HepG2 (cell line): ENCODE results near the gene PRICKLE3. TPM values are rescaled to one million over a fixed set of nuclear protein-coding genes. Genes with fewer than 3 reads are reported as not detected.

Source experiments
- ARNT2 ChIP-seq: sonication (generic); formaldehyde crosslinking; IDR thresholded peaks from 2 replicates; pipeline ENCODE4 v1.8.0; 2022; ENCODE audit warnings: mild to moderate bottlenecking, low read depth, missing genetic modification reagents, moderate library complexity
- BHLHE40 ChIP-seq: IDR thresholded peaks from 2 replicates; pipeline ENCODE4 v1.6.1; 2011; ENCODE audit warnings: low read length, improper control_type of control experiment
- CHD4 ChIP-seq: fragments of 200-600 bp; sonication (generic); IDR thresholded peaks from 2 replicates; pipeline ENCODE4 v1.7.0; 2017; ENCODE audit warnings: mild to moderate bottlenecking, low read length, borderline replicate concordance
- EEA1 ChIP-seq: sonication (generic); formaldehyde crosslinking; IDR thresholded peaks from 2 replicates; pipeline ENCODE4 v1.5.1; 2020; ENCODE audit warnings: mild to moderate bottlenecking, missing genetic modification reagents, borderline replicate concordance
- ESRRA ChIP-seq: sonication (generic); formaldehyde crosslinking; IDR thresholded peaks from 2 replicates; pipeline ENCODE4 v1.5.1; 2020; ENCODE audit warnings: mild to moderate bottlenecking, low read depth, missing genetic modification reagents
- FOXC1 ChIP-seq: sonication (generic); formaldehyde crosslinking; IDR thresholded peaks from 2 replicates; pipeline ENCODE4 v1.8.0; 2022; ENCODE audit warnings: mild to moderate bottlenecking, missing genetic modification reagents, borderline replicate concordance
- HDAC1 ChIP-seq: sonication (generic); formaldehyde crosslinking; IDR thresholded peaks from 2 replicates; pipeline ENCODE4 v1.5.1; 2020; ENCODE audit warnings: mild to moderate bottlenecking, missing genetic modification reagents
- HOXA9 ChIP-seq: sonication (generic); formaldehyde crosslinking; IDR thresholded peaks from 2 replicates; pipeline ENCODE4 v1.8.1; 2022; ENCODE audit warnings: missing genetic modification reagents, mild to moderate bottlenecking, moderate library complexity, borderline replicate concordance
- HOXD1 ChIP-seq: sonication (generic); formaldehyde crosslinking; IDR thresholded peaks from 2 replicates; pipeline ENCODE4 v1.5.0; 2020; ENCODE audit warnings: missing genetic modification reagents
- JDP2 ChIP-seq: sonication (generic); formaldehyde crosslinking; IDR thresholded peaks from 2 replicates; pipeline ENCODE4 v1.8.1; 2022; ENCODE audit warnings: missing genetic modification reagents, borderline replicate concordance
- NKX3-1 ChIP-seq: sonication (generic); formaldehyde crosslinking; IDR thresholded peaks from 2 replicates; pipeline ENCODE4 v1.5.0; 2020; ENCODE audit warnings: missing genetic modification reagents
- RARG ChIP-seq: sonication (generic); formaldehyde crosslinking; IDR thresholded peaks from 2 replicates; pipeline ENCODE4 v1.4.0; 2020; ENCODE audit warnings: low read depth, mild to moderate bottlenecking, missing genetic modification reagents
- SAP130 ChIP-seq: IDR thresholded peaks from 2 replicates; pipeline ENCODE4 v1.6.1; 2016; ENCODE audit warnings: low read depth
- SMARCE1 ChIP-seq: fragments of 450-650 bp; IDR thresholded peaks from 2 replicates; pipeline ENCODE4 v1.6.1; 2017; ENCODE audit warnings: borderline replicate concordance
- SNAI1 ChIP-seq: sonication (generic); formaldehyde crosslinking; IDR thresholded peaks from 2 replicates; pipeline ENCODE4 v1.5.0; 2020; ENCODE audit warnings: mild to moderate bottlenecking, missing genetic modification reagents, borderline replicate concordance
- SRSF4 ChIP-seq: fragments of 200-400 bp; formaldehyde crosslinking; IDR thresholded peaks from one replicate; pipeline ENCODE4 v1.6.1; 2018; ENCODE audit warnings: mild to moderate bottlenecking, low read depth, low read length, moderate library complexity; ENCODE audit not compliant: poor library complexity, severe bottlenecking
- YEATS4 ChIP-seq: sonication (generic); formaldehyde crosslinking; IDR thresholded peaks from 2 replicates; pipeline ENCODE4 v1.4.0; 2020; ENCODE audit warnings: missing genetic modification reagents, borderline replicate concordance
- ZFP36 ChIP-seq: fragments of 150-350 bp; IDR thresholded peaks from 2 replicates; pipeline ENCODE4 v1.6.1; 2018; ENCODE audit warnings: borderline replicate concordance, low read length, low read depth; ENCODE audit not compliant: partially characterized antibody
- ZFP37 ChIP-seq: sonication (generic); formaldehyde crosslinking; IDR thresholded peaks from 2 replicates; pipeline ENCODE4 v1.4.0; 2020; ENCODE audit warnings: missing genetic modification reagents, borderline replicate concordance
- ZNF232 ChIP-seq: sonication (generic); formaldehyde crosslinking; IDR thresholded peaks from 2 replicates; pipeline ENCODE4 v1.4.0; 2020; ENCODE audit warnings: missing genetic modification reagents, borderline replicate concordance
- ZNF235 ChIP-seq: sonication (generic); formaldehyde crosslinking; IDR thresholded peaks from 2 replicates; pipeline ENCODE4 v1.8.1; 2023; ENCODE audit warnings: mild to moderate bottlenecking, missing genetic modification reagents, borderline replicate concordance
- ZNF296 ChIP-seq: sonication (generic); formaldehyde crosslinking; conservative IDR thresholded peaks from 2 replicates; pipeline ENCODE4 v1.5.0; 2020; ENCODE audit warnings: mild to moderate bottlenecking, missing genetic modification reagents
- ZNF333 ChIP-seq: sonication (generic); formaldehyde crosslinking; IDR thresholded peaks from 2 replicates; pipeline ENCODE4 v1.4.0; 2020; ENCODE audit warnings: mild to moderate bottlenecking, missing genetic modification reagents, borderline replicate concordance
- ZNF431 ChIP-seq: sonication (generic); formaldehyde crosslinking; IDR thresholded peaks from 2 replicates; pipeline ENCODE4 v1.9.0; 2022; ENCODE audit warnings: missing genetic modification reagents, low read depth, mild to moderate bottlenecking, borderline replicate concordance
- ZNF703 ChIP-seq: sonication (generic); formaldehyde crosslinking; IDR thresholded peaks from 2 replicates; pipeline ENCODE4 v1.5.1; 2020; ENCODE audit warnings: missing genetic modification reagents, mild to moderate bottlenecking, moderate library complexity, borderline replicate concordance
- ZNF772 ChIP-seq: sonication (generic); formaldehyde crosslinking; IDR thresholded peaks from 2 replicates; pipeline ENCODE4 v1.5.0; 2020; ENCODE audit warnings: mild to moderate bottlenecking, missing genetic modification reagents
- polyA plus RNA-seq, 8 experiments: library from polyadenylated mRNA; depleted of rRNA in 3 of 8; stranded (reverse) in 7 of 8; unstranded in 1 of 8; fragments of >200 nt; fragmentation: Illumina TruSeq in 4 of 8; extraction: Trizol in 4 of 8; gene quantifications; 2 replicates each; pipeline versions ENCODE4 v1.2.1 to v1.2.3, GENCODE V29; 2011 to 2016; ENCODE audit warnings: low read depth in 4 of 8, missing spikeins in 1 of 8, mixed read lengths in 1 of 8; ENCODE audit not compliant: insufficient read depth in 1 of 8
- total RNA-seq, 5 experiments: library from RNA; depleted of rRNA; stranded (reverse); fragments of >200 nt; fragmentation: Illumina TruSeq; extraction: Trizol; gene quantifications; 2 replicates each; pipeline ENCODE4 v1.2.3, GENCODE V29; 2016; ENCODE audit warnings: low read depth in 1 of 5
- TF ChIP-seq, protein P1 (sequence below): sonication (generic); formaldehyde crosslinking; IDR thresholded peaks from 2 replicates; pipeline ENCODE4 v1.5.0; 2020; ENCODE audit warnings: missing genetic modification reagents
- TF ChIP-seq, protein P2 (sequence below): sonication (generic); formaldehyde crosslinking; IDR thresholded peaks from 2 replicates; pipeline ENCODE4 v1.8.0; 2022; ENCODE audit warnings: mild to moderate bottlenecking, missing genetic modification reagents, moderate library complexity

PRICKLE3 gene
- total and polyA plus RNA-seq, 2 of the 13 experiments (the other 11 are each of a cell fraction or from before 2014, with no cell fraction given) = 2.6 TPM

DNA sequence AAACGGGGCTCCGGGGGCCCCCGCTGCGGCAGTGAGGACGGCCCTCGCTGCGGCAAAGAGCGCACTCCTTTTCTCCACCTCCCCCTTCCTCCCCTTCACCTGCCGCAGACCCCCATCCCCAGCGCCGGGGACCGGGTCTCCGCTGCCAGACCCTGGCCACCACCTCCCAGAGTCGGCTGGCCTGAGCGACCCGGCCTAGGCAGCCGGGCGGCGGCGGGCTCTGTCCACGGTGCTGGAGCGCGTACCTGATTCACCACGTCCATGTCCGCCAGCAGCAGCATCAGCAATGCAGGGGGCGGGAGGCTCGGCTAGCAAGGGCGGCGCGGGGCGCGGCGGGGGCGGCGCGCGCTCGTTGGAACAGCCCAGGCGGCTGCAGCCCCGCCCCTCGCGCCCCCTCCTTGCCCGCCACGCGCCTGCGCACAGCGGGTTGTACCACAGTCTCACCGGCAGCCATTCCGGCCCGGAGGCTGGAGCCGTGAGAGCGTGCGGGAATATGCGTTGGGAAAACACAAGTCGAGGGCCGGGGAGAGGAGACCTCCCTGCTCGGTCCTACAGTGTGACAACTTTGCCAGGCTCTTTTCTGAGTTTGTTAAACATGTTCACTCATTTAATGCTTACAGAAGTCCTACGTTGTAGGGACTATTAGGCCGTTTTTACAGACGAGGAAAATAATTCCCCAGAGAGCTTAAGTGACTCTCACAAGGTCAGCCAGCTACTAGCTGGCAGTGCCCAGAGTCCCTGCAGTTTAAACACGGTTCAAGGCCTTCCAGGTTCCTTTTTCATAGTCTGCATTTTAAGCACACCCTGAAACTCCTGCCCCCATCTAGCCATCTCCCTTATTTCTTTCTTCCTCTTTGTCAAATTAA, 14.0 kb upstream of the PRICKLE3 start, which contains the start of gene SYP (continued):
- TF ChIP-seq, protein P1, sequence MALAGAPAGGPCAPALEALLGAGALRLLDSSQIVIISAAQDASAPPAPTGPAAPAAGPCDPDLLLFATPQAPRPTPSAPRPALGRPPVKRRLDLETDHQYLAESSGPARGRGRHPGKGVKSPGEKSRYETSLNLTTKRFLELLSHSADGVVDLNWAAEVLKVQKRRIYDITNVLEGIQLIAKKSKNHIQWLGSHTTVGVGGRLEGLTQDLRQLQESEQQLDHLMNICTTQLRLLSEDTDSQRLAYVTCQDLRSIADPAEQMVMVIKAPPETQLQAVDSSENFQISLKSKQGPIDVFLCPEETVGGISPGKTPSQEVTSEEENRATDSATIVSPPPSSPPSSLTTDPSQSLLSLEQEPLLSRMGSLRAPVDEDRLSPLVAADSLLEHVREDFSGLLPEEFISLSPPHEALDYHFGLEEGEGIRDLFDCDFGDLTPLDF (CRISPR knock-in tag) = peak; percentile 40; the same call in 1 of the 2 replicates
- peak; percentile 71; the same call in 1 of the 2 replicates for TF ChIP-seq ZNF235
- no peak for TF ChIP-seq JDP2 (CRISPR knock-in tag)
- peak; percentile 76; the same call in 1 of the 2 replicates for TF ChIP-seq ZNF431 (CRISPR knock-in tag)
- TF ChIP-seq ZFP36 = no peak
- peak; percentile 77; the same call in 1 of the 2 replicates for TF ChIP-seq YEATS4 (CRISPR knock-in tag)
- TF ChIP-seq SRSF4 = no peak
- 0 out of 2 replicates have a peak, but pooled peaks have one; percentile 39 for TF ChIP-seq RARG (CRISPR knock-in tag)
- no peak for TF ChIP-seq SNAI1
- peak; percentile 85; the same call in 1 of the 2 replicates for TF ChIP-seq EEA1 (CRISPR knock-in tag)
- peak; percentile 94 for TF ChIP-seq HDAC1 (CRISPR knock-in tag)
- no peak for TF ChIP-seq ZNF703
- TF ChIP-seq, protein P2, sequence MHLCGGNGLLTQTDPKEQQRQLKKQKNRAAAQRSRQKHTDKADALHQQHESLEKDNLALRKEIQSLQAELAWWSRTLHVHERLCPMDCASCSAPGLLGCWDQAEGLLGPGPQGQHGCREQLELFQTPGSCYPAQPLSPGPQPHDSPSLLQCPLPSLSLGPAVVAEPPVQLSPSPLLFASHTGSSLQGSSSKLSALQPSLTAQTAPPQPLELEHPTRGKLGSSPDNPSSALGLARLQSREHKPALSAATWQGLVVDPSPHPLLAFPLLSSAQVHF (CRISPR knock-in tag) = 0 out of 2 replicates have a peak, but pooled peaks have one; percentile 31
- TF ChIP-seq BHLHE40 = no peak
- no peak; the same call in 1 of the 2 replicates for TF ChIP-seq ZNF296
- peak; percentile 79; the same call in 1 of the 2 replicates for TF ChIP-seq ZFP37 (CRISPR knock-in tag)
- TF ChIP-seq ZNF232 (CRISPR knock-in tag) = peak; percentile 74; the same call in 1 of the 2 replicates
- TF ChIP-seq CHD4 = no peak
- TF ChIP-seq NKX3-1 = peak; percentile 45; the same call in 1 of the 2 replicates
- TF ChIP-seq FOXC1 (CRISPR knock-in tag) = peak; percentile 64; the same call in 1 of the 2 replicates
- peak; percentile 93 for TF ChIP-seq SAP130 (CRISPR knock-in tag)
- TF ChIP-seq HOXA9 (CRISPR knock-in tag) = peak; percentile 63; the same call in 1 of the 2 replicates
- no peak for TF ChIP-seq ZNF333 (CRISPR knock-in tag)
- peak; percentile 58; the same call in 1 of the 2 replicates for TF ChIP-seq ESRRA (CRISPR knock-in tag)
- peak; percentile 84; the same call in 1 of the 2 replicates for TF ChIP-seq HOXD1 (CRISPR knock-in tag)
- TF ChIP-seq ZNF772 (CRISPR knock-in tag) = peak; percentile 74; the same call in 1 of the 2 replicates
- TF ChIP-seq SMARCE1 = no peak
- TF ChIP-seq ARNT2 (CRISPR knock-in tag) = peak; percentile 87
